GM21576 (cell line): Measurements from ENCODE around the gene USP31.

Experiments
- ATAC-seq: cut with Tn5 transposase; IDR thresholded peaks from one replicate; pipeline ENCODE4 v1.9.1; 2021; ENCODE audit warnings: mild to moderate bottlenecking, moderate library complexity; ENCODE audit not compliant: unreplicated experiment

USP31 gene

GRCh38 chr16:23069844-23070243 lies 79.4 kb downstream of the USP31 start:
- ATAC-seq: no peak

GRCh38 chr16:23068079-23068736 lies 81.0 kb downstream of the USP31 start:
- ATAC-seq: no peak

GRCh38 chr16:23066676-23067075 lies 82.6 kb downstream of the USP31 start:
- no peak for ATAC-seq

- no peak for ATAC-seq
Observed at GRCh38 chr16:23064639-23065038, 84.6 kb downstream of the USP31 start.

GRCh38 chr16:23062524-23062923 lies 86.7 kb downstream of the USP31 start:
- no peak for ATAC-seq

- no peak for ATAC-seq
Observed at GRCh38 chr16:23061669-23062068, 87.6 kb downstream of the USP31 start.

- no peak for ATAC-seq
Observed at GRCh38 chr16:23060458-23061320, 88.6 kb downstream of the USP31 start.

GRCh38 chr16:23059433-23059832 lies 89.8 kb downstream of the USP31 start:
- no peak for ATAC-seq

- no peak for ATAC-seq
Observed at GRCh38 chr16:23058576-23058975, 90.7 kb downstream of the USP31 start.

GRCh38 chr16:23057013-23057596 lies 92.1 kb downstream of the USP31 start:
- no peak for ATAC-seq

GRCh38 chr16:23055481-23055880 lies 93.8 kb downstream of the USP31 start:
- no peak for ATAC-seq

GRCh38 chr16:23052908-23053580 lies 96.2 kb downstream of the USP31 start:
- no peak for ATAC-seq

- no peak for ATAC-seq
Observed at GRCh38 chr16:23052221-23052620, 97.0 kb downstream of the USP31 start.

- no peak for ATAC-seq
Observed at GRCh38 chr16:23051587-23051986, 97.7 kb downstream of the USP31 start.

- no peak for ATAC-seq
Observed at GRCh38 chr16:23048164-23048563, 101.1 kb downstream of the USP31 start.

GRCh38 chr16:23045025-23045424 lies 104.2 kb downstream of the USP31 start:
- ATAC-seq: no peak

GRCh38 chr16:23040246-23040645 lies 109.0 kb downstream of the USP31 start:
- no peak for ATAC-seq

- ATAC-seq: no peak
Observed at GRCh38 chr16:23039118-23039517, 110.1 kb downstream of the USP31 start.

GRCh38 chr16:23035240-23035639 lies 114.0 kb downstream of the USP31 start:
- no peak for ATAC-seq

GRCh38 chr16:23031508-23032098 lies 117.6 kb downstream of the USP31 start:
- ATAC-seq: no peak
